HEK293 (cell line): ENCODE data around the gene PLAGL1.

Source experiments
- CTCF ChIA-PET: fragments of 350-600 bp; formaldehyde crosslinking; extraction: SDS; loops from one replicate; lab custom pipeline; 2021; ENCODE audit warnings: antibody characterized with exemption; lab: Yijun Ruan, JAX
- POLR2A ChIA-PET: fragments of 300-600 bp; formaldehyde crosslinking; extraction: SDS; loops from one replicate; lab custom pipeline; 2020; ENCODE audit warnings: antibody characterized with exemption, inconsistent platforms; lab: Yijun Ruan, JAX
- H3K27ac ChIP-seq: fragments of 200-500 bp; sonication (Bioruptor generic); 2 replicates; pipeline ENCODE4 v1.5.1; 2014; ENCODE audit warnings: low read depth, low read length, control low read depth, inconsistent platforms; ENCODE audit errors: extremely low read depth
- H3K36me3 ChIP-seq, 2 experiments: fragments of 200-500 bp in 1 of 2; sonication (Bioruptor generic) in 1 of 2; 1 replicate in 1 of 2; 2 replicates in 1 of 2; pipeline ENCODE4 v1.5.1; 2014 to 2017; ENCODE audit warnings: inconsistent platforms in 2 of 2, low read length in 2 of 2; ENCODE audit not compliant: control insufficient read depth in 2 of 2, insufficient read depth in 1 of 2
- H3K4me1 ChIP-seq: fragments of 200-500 bp; sonication (Bioruptor generic); 2 replicates; pipeline ENCODE4 v1.5.1; 2014; ENCODE audit warnings: mild to moderate bottlenecking, low read length, inconsistent platforms; ENCODE audit not compliant: control insufficient read depth, insufficient read depth
- H3K4me3 ChIP-seq: 2 replicates; pipeline ENCODE4 v1.5.1; 2011; ENCODE audit warnings: low read depth, mild to moderate bottlenecking, control low read depth, low read length, moderate library complexity
- H3K9me3 ChIP-seq: fragments of 200-500 bp; sonication (Bioruptor generic); 2 replicates; pipeline ENCODE4 v1.5.1; 2014; ENCODE audit warnings: low read depth, low read length, inconsistent platforms; ENCODE audit not compliant: control insufficient read depth, insufficient read depth
- GLIS1 ChIP-seq: fragments of 450-650 bp; formaldehyde crosslinking; IDR thresholded peaks from 2 replicates; pipeline ENCODE4 v1.5.1; 2016; ENCODE audit warnings: missing biosample characterization, missing genetic modification characterization
- KLF1 ChIP-seq: fragments of 450-650 bp; formaldehyde crosslinking; IDR thresholded peaks from 2 replicates; pipeline ENCODE4 v1.5.1; 2016; ENCODE audit warnings: missing biosample characterization, missing genetic modification characterization
- KLF10 ChIP-seq: fragments of 450-650 bp; IDR thresholded peaks from 2 replicates; pipeline ENCODE4 v1.5.1; 2018; ENCODE audit warnings: missing biosample characterization, mild to moderate bottlenecking, missing genetic modification characterization
- KLF16 ChIP-seq: fragments of 450-650 bp; formaldehyde crosslinking; IDR thresholded peaks from 2 replicates; pipeline ENCODE4 v1.5.1; 2017; ENCODE audit warnings: missing biosample characterization, missing genetic modification characterization
- RBAK ChIP-seq: fragments of 450-650 bp; formaldehyde crosslinking; IDR thresholded peaks from 2 replicates; pipeline ENCODE4 v1.5.1; 2016; ENCODE audit warnings: missing biosample characterization, missing genetic modification characterization
- SP7 ChIP-seq: fragments of 450-650 bp; formaldehyde crosslinking; IDR thresholded peaks from 2 replicates; pipeline ENCODE4 v1.5.1; 2016; ENCODE audit warnings: missing biosample characterization, missing genetic modification characterization
- ZBTB20 ChIP-seq: fragments of 450-650 bp; formaldehyde crosslinking; IDR thresholded peaks from 2 replicates; pipeline ENCODE4 v1.5.1; 2016; ENCODE audit warnings: missing biosample characterization, missing genetic modification characterization
- ZBTB48 ChIP-seq: fragments of 450-650 bp; formaldehyde crosslinking; IDR thresholded peaks from 2 replicates; pipeline ENCODE4 v1.5.1; 2016; ENCODE audit warnings: missing biosample characterization, missing genetic modification characterization
- ZFHX2 ChIP-seq: fragments of 450-650 bp; formaldehyde crosslinking; conservative IDR thresholded peaks from 2 replicates; pipeline ENCODE4 v1.5.1; 2016; ENCODE audit warnings: missing biosample characterization, missing genetic modification characterization
- ZNF10 ChIP-seq: fragments of 450-650 bp; formaldehyde crosslinking; IDR thresholded peaks from 2 replicates; pipeline ENCODE4 v1.5.1; 2017; ENCODE audit warnings: missing biosample characterization, missing genetic modification characterization
- ZNF155 ChIP-seq: fragments of 450-650 bp; formaldehyde crosslinking; IDR thresholded peaks from 2 replicates; pipeline ENCODE4 v1.5.1; 2016; ENCODE audit warnings: missing biosample characterization, missing genetic modification characterization
- ZNF18 ChIP-seq: fragments of 450-650 bp; formaldehyde crosslinking; IDR thresholded peaks from 2 replicates; pipeline ENCODE4 v1.5.1; 2016; ENCODE audit warnings: missing biosample characterization, missing genetic modification characterization
- ZNF184 ChIP-seq: fragments of 450-650 bp; IDR thresholded peaks from 2 replicates; pipeline ENCODE4 v1.5.1; 2018; ENCODE audit warnings: missing biosample characterization, mild to moderate bottlenecking, missing genetic modification characterization
- ZNF23 ChIP-seq: fragments of 450-650 bp; formaldehyde crosslinking; IDR thresholded peaks from 2 replicates; pipeline ENCODE4 v1.5.1; 2016; ENCODE audit warnings: missing biosample characterization, missing genetic modification characterization, borderline replicate concordance
- ZNF37A ChIP-seq: fragments of 450-650 bp; IDR thresholded peaks from 2 replicates; pipeline ENCODE4 v1.5.1; 2018; ENCODE audit warnings: missing biosample characterization, missing genetic modification characterization
- ZNF404 ChIP-seq: fragments of 450-650 bp; formaldehyde crosslinking; IDR thresholded peaks from 2 replicates; pipeline ENCODE4 v1.5.1; 2017; ENCODE audit warnings: missing biosample characterization, missing genetic modification characterization
- ZNF501 ChIP-seq: fragments of 450-650 bp; formaldehyde crosslinking; IDR thresholded peaks from 2 replicates; pipeline ENCODE4 v1.5.1; 2016; ENCODE audit warnings: missing biosample characterization, missing genetic modification characterization
- ZNF510 ChIP-seq: fragments of 450-650 bp; formaldehyde crosslinking; IDR thresholded peaks from 2 replicates; pipeline ENCODE4 v1.5.1; 2018; ENCODE audit warnings: mild to moderate bottlenecking, missing genetic modification characterization, missing biosample characterization; ENCODE audit not compliant: insufficient replicate concordance
- ZNF521 ChIP-seq: fragments of 450-650 bp; formaldehyde crosslinking; IDR thresholded peaks from 2 replicates; pipeline ENCODE4 v1.5.1; 2017; ENCODE audit warnings: missing biosample characterization, mild to moderate bottlenecking, missing genetic modification characterization
- ZNF558 ChIP-seq: fragments of 450-650 bp; formaldehyde crosslinking; IDR thresholded peaks from 2 replicates; pipeline ENCODE4 v1.5.1; 2016; ENCODE audit warnings: missing biosample characterization, missing genetic modification characterization
- ZNF658 ChIP-seq: fragments of 450-650 bp; formaldehyde crosslinking; IDR thresholded peaks from 2 replicates; pipeline ENCODE4; 2016; ENCODE audit warnings: missing biosample characterization, missing genetic modification characterization
- ZNF670 ChIP-seq: fragments of 450-650 bp; formaldehyde crosslinking; IDR thresholded peaks from 2 replicates; pipeline ENCODE4 v1.5.1; 2016; ENCODE audit warnings: missing biosample characterization, missing genetic modification characterization, low read depth
- ZNF677 ChIP-seq: fragments of 450-650 bp; IDR thresholded peaks from 2 replicates; pipeline ENCODE4 v1.5.0; 2018; ENCODE audit warnings: missing biosample characterization, mild to moderate bottlenecking, missing genetic modification characterization, moderate library complexity
- ZNF707 ChIP-seq: fragments of 450-650 bp; formaldehyde crosslinking; IDR thresholded peaks from 2 replicates; pipeline ENCODE4 v1.5.1; 2016; ENCODE audit warnings: missing biosample characterization, missing genetic modification characterization
- ZNF777 ChIP-seq: fragments of 450-650 bp; formaldehyde crosslinking; IDR thresholded peaks from 2 replicates; pipeline ENCODE4 v1.5.1; 2017; ENCODE audit warnings: missing biosample characterization, missing genetic modification characterization, borderline replicate concordance
- ZNF785 ChIP-seq: fragments of 450-650 bp; formaldehyde crosslinking; IDR thresholded peaks from 2 replicates; pipeline ENCODE4 v1.5.1; 2016; ENCODE audit warnings: missing biosample characterization, missing genetic modification characterization
- TF ChIP-seq, protein P1 (sequence below): fragments of 450-650 bp; formaldehyde crosslinking; IDR thresholded peaks from 2 replicates; pipeline ENCODE4 v1.5.1; 2016; ENCODE audit warnings: missing biosample characterization, missing genetic modification characterization

PLAGL1 gene

GRCh38 chr6:143976806-143977349 lies 31.2 kb downstream of the PLAGL1 start:
- CTCF ChIA-PET, result interaction anchor here (1.1 to 1.3 kb wide), 3 partner anchors 10 to 37 kb away, joined by 3 to 6 read pairs (median 3); no protein-coding TSS in a partner anchor
- POLR2A ChIA-PET, result no interaction called here
- no peak overlapping the region for H3K4me3 ChIP-seq
- H3K27ac ChIP-seq, result no peak overlapping the region
- TF ChIP-seq, protein P1, sequence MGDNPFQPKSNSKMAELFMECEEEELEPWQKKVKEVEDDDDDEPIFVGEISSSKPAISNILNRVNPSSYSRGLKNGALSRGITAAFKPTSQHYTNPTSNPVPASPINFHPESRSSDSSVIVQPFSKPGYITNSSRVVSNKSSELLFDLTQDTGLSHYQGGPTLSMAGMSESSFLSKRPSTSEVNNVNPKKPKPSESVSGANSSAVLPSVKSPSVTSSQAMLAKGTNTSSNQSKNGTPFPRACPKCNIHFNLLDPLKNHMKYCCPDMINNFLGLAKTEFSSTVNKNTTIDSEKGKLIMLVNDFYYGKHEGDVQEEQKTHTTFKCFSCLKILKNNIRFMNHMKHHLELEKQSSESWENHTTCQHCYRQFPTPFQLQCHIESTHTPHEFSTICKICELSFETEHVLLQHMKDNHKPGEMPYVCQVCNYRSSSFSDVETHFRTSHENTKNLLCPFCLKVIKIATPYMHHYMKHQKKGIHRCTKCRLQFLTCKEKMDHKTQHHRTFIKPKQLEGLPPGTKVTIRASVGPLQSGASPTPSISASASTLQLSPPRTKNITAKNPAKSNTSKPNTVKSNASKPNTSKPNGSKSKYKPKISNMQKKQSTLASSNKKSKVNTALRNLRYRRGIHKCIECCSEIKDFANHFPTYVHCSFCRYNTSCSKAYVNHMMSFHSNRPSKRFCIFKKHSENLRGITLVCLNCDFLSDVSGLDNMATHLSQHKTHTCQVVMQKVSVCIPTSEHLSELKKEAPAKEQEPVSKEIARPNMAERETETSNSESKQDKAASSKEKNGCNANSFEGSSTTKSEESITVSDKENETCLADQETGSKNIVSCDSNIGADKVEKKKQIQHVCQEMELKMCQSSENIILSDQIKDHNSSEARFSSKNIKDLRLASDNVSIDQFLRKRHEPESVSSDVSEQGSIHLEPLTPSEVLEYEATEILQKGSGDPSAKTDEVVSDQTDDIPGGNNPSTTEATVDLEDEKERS (tag by site-specific recombination), result no peak
- TF ChIP-seq ZNF23 (tag by site-specific recombination) (no peak), ZNF37A (tag by site-specific recombination) (no peak), KLF10 (tag by site-specific recombination) (no peak), ZNF404 (no peak), KLF16 (tag by site-specific recombination) (no peak), ZNF521 (tag by site-specific recombination) (no peak), ZBTB20 (tag by site-specific recombination) (no peak)
- H3K36me3 ChIP-seq, result no peaks in the 10 kb centered on the region
- no peaks in the 10 kb centered on the region for H3K9me3 ChIP-seq
- no peaks in the 10 kb centered on the region; the same call in 1 of the 2 replicates for H3K4me1 ChIP-seq

DNA sequence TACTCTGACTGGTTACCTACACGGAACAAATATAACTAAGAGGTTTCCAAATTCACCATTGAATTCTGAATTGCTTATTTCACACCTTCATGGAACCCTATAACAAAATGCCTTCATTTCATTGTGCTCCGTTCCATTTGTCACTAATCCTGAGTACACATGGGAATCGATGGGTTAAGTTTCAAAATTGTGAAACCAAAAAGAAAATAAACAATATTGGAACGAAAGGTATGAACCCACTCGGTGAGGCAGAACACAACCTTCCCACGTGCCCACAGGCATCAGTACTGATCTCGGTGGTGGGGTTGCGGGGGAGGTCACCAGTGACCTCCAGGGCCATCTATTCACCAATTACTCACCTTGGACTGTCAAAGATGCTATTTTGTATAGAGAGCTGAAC lies 34.0 kb downstream of the PLAGL1 start:
- TF ChIP-seq ZNF677 (tag by site-specific recombination) (no peak), ZNF558 (tag by site-specific recombination) (no peak), ZNF670 (tag by site-specific recombination) (no peak), ZNF658 (tag by site-specific recombination) (no peak), ZNF155 (tag by site-specific recombination) (no peak), KLF1 (tag by site-specific recombination) (no peak), ZBTB48 (no peak), ZNF184 (tag by site-specific recombination) (no peak), ZNF18 (tag by site-specific recombination) (no peak), GLIS1 (tag by site-specific recombination) (no peak), ZNF777 (no peak), SP7 (tag by site-specific recombination) (no peak), ZNF10 (tag by site-specific recombination) (no peak), ZNF785 (tag by site-specific recombination) (no peak), ZNF510 (tag by site-specific recombination) (no peak), ZFHX2 (tag by site-specific recombination) (no peak), ZBTB20 (tag by site-specific recombination) (no peak), ZNF707 (tag by site-specific recombination) (no peak), RBAK (tag by site-specific recombination) (no peak), ZNF501 (no peak)
- no peaks in the 10 kb centered on the region for H3K9me3 ChIP-seq
- H3K27ac ChIP-seq, result no peak overlapping the region
- ChIA-PET POLR2A (no interaction called here), CTCF (interaction anchor here (0.6 to 1.1 kb wide), 3 partner anchors 33 to 270 kb away, joined by 3 to 4 read pairs (median 3); no protein-coding TSS in a partner anchor)
- no peaks in the 10 kb centered on the region for H3K36me3 ChIP-seq
- peaks cover 6% of the 10 kb centered on the region; the same call in 1 of the 2 replicates for H3K4me1 ChIP-seq
- no peak overlapping the region for H3K4me3 ChIP-seq
